WTC11 (cell line): ENCODE results near the gene C4BPA. TPM values are rescaled to one million over a fixed set of nuclear protein-coding genes. Genes with fewer than 3 reads are reported as not detected.

Source experiments
- ATAC-seq: fragments of 200-7000 bp; cut with Tn5 transposase; 2 replicates; pipeline ENCODE4 v1.10.0; 2021; ENCODE audit warnings: mild to moderate bottlenecking, moderate library complexity
- CTCF ChIA-PET: fragments of 300-600 bp; sonication (Branson Sonifier 250); formaldehyde crosslinking; loops from one replicate; lab custom pipeline; 2021; ENCODE audit warnings: antibody characterized with exemption; lab: Charles Lee
- POLR2A ChIA-PET: fragments of 350-600 bp; sonication (Branson Sonifier 250); formaldehyde crosslinking; loops from one replicate; lab custom pipeline; 2021; ENCODE audit warnings: antibody characterized with exemption; lab: Charles Lee
- DNase-seq: peaks from one replicate; pipeline ENCODE4 v3.0.0; 2021; ENCODE audit warnings: low spot score
- H3K27ac Mint-ChIP-seq: 2 replicates; pipeline ENCODE4 v1.8.0; 2021; ENCODE audit warnings: mixed read lengths
- H3K27me3 Mint-ChIP-seq: 2 replicates; pipeline ENCODE4 v1.8.0; 2021; ENCODE audit warnings: low read depth, mild to moderate bottlenecking, moderate library complexity, mixed read lengths
- H3K36me3 Mint-ChIP-seq: 2 replicates; pipeline ENCODE4 v1.8.0; 2021; ENCODE audit warnings: mixed read lengths
- H3K4me1 Mint-ChIP-seq: 2 replicates; pipeline ENCODE4 v1.8.0; 2022; ENCODE audit warnings: mixed read lengths
- H3K4me3 Mint-ChIP-seq: 2 replicates; pipeline ENCODE4 v1.8.0; 2021; ENCODE audit warnings: mild to moderate bottlenecking, moderate library complexity, mixed read lengths
- H3K9me3 Mint-ChIP-seq: 2 replicates; pipeline ENCODE4 v1.8.0; 2021; ENCODE audit warnings: mixed read lengths
- ESRRA ChIP-seq: sonication (generic); formaldehyde crosslinking; IDR thresholded peaks from 2 replicates; pipeline ENCODE4 v1.8.1; 2022; ENCODE audit warnings: mild to moderate bottlenecking, missing genetic modification reagents, borderline replicate concordance
- GTF2I ChIP-seq: fragments of 250-450 bp; sonication (Bioruptor Pico); conservative IDR thresholded peaks from 2 replicates; pipeline ENCODE4 v1.4.0; 2021; ENCODE audit warnings: mild to moderate bottlenecking
- NFE2L1 ChIP-seq: sonication (generic); formaldehyde crosslinking; IDR thresholded peaks from 2 replicates; pipeline ENCODE4 v1.8.1; 2023; ENCODE audit warnings: missing genetic modification reagents
- NR1H2 ChIP-seq: sonication (generic); formaldehyde crosslinking; IDR thresholded peaks from 2 replicates; pipeline ENCODE4 v1.9.0; 2021; ENCODE audit warnings: mild to moderate bottlenecking, moderate library complexity, missing genetic modification reagents
- SMAD3 ChIP-seq: sonication (generic); formaldehyde crosslinking; IDR thresholded peaks from 2 replicates; pipeline ENCODE4 v1.8.0; 2022; ENCODE audit warnings: missing genetic modification reagents, mild to moderate bottlenecking, borderline replicate concordance
- TP53 ChIP-seq: sonication (generic); formaldehyde crosslinking; IDR thresholded peaks from 2 replicates; pipeline ENCODE4 v1.8.1; 2023; ENCODE audit warnings: mild to moderate bottlenecking, missing genetic modification reagents
- ZBTB21 ChIP-seq: sonication (generic); formaldehyde crosslinking; IDR thresholded peaks from 2 replicates; pipeline ENCODE4 v1.8.1; 2023; ENCODE audit warnings: mild to moderate bottlenecking, missing genetic modification reagents, borderline replicate concordance
- ZMAT4 ChIP-seq: fragments of 250-450 bp; sonication (Bioruptor Pico); IDR thresholded peaks from 2 replicates; pipeline ENCODE4 v1.9.0; 2021; ENCODE audit warnings: mild to moderate bottlenecking
- ZNF219 ChIP-seq: sonication (generic); formaldehyde crosslinking; IDR thresholded peaks from 2 replicates; pipeline ENCODE4 v1.8.0; 2023; ENCODE audit warnings: missing genetic modification reagents, mild to moderate bottlenecking, borderline replicate concordance
- ZNF317 ChIP-seq: sonication (generic); formaldehyde crosslinking; IDR thresholded peaks from 2 replicates; pipeline ENCODE4 v1.8.1; 2023; ENCODE audit warnings: low read depth, mild to moderate bottlenecking, moderate library complexity, missing genetic modification reagents, borderline replicate concordance
- ZNF396 ChIP-seq: fragments of 250-450 bp; sonication (Bioruptor Pico); IDR thresholded peaks from 2 replicates; pipeline ENCODE4 v1.8.0; 2021; ENCODE audit warnings: mild to moderate bottlenecking, moderate library complexity, borderline replicate concordance
- ZNF423 ChIP-seq: fragments of 250-450 bp; sonication (Bioruptor Pico); IDR thresholded peaks from 2 replicates; pipeline ENCODE4 v2.1.2; 2022; ENCODE audit warnings: mild to moderate bottlenecking, moderate library complexity
- ZNF532 ChIP-seq: fragments of 250-450 bp; sonication (Bioruptor Pico); IDR thresholded peaks from 2 replicates; pipeline ENCODE4 v1.9.0; 2021; ENCODE audit warnings: mild to moderate bottlenecking, borderline replicate concordance
- total RNA-seq: library from RNA; stranded (reverse); gene quantifications from 3 replicates; pipeline ENCODE4 v1.2.3, GENCODE V29; 2021
- TF ChIP-seq, protein P1 (sequence below): sonication (generic); formaldehyde crosslinking; IDR thresholded peaks from 2 replicates; pipeline ENCODE4 v1.8.0; 2022; ENCODE audit warnings: mild to moderate bottlenecking, missing genetic modification reagents
- TF ChIP-seq, protein P2 (sequence below): fragments of 250-450 bp; sonication (Bioruptor Pico); IDR thresholded peaks from 2 replicates; pipeline ENCODE4 v1.8.0; 2021; ENCODE audit warnings: mild to moderate bottlenecking
- TF ChIP-seq, protein P3 (sequence below): sonication (generic); formaldehyde crosslinking; IDR thresholded peaks from 2 replicates; pipeline ENCODE4 v1.8.0; 2023; ENCODE audit warnings: missing genetic modification reagents, mild to moderate bottlenecking, borderline replicate concordance
- TF ChIP-seq, protein P4 (sequence below): sonication (generic); formaldehyde crosslinking; conservative IDR thresholded peaks from 2 replicates; pipeline ENCODE4 v1.8.1; 2023; ENCODE audit warnings: mild to moderate bottlenecking, low read depth, missing genetic modification reagents, moderate library complexity

The C4BPA gene
- total RNA-seq, 1 experiment from 2014 or later: 0.39 TPM

- ChIA-PET CTCF (no interaction called here), POLR2A (no interaction called here)
These were observed 52.8 kb downstream of the C4BPA start for GRCh38 chr1:207156826-207157225.

DNA sequence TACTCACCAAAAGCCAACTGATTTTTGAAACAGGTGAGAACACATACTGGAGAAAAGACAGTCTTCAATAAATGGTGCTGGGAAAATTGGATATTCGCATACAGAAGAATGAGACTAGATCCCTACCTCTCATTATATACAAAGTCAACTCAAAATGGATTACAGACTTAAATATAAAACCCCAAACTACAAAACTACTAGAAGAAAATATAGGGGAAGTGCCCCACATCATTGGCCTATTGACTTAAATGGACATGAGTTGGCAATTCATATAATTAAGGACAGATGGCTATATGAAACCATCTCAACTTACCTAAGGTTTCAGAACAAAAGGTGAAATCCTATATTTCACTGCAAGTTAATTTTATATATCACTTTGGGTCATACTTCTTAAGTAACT, 60.1 kb downstream of the C4BPA start:
- H3K27ac Mint-ChIP-seq: no peak overlapping the region
- no peak for DNase-seq
- no peaks in the 10 kb centered on the region for H3K4me1 Mint-ChIP-seq
- H3K27me3 Mint-ChIP-seq: no peaks in the 10 kb centered on the region
- TF ChIP-seq ZNF423 (CRISPR knock-in tag): no peak
- TF ChIP-seq ZNF219 (CRISPR knock-in tag): no peak
- no peak for TF ChIP-seq ESRRA (CRISPR knock-in tag)
- no peak for TF ChIP-seq ZNF532 (CRISPR knock-in tag)
- TF ChIP-seq, protein P1, sequence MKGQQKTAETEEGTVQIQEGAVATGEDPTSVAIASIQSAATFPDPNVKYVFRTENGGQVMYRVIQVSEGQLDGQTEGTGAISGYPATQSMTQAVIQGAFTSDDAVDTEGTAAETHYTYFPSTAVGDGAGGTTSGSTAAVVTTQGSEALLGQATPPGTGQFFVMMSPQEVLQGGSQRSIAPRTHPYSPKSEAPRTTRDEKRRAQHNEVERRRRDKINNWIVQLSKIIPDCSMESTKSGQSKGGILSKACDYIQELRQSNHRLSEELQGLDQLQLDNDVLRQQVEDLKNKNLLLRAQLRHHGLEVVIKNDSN (CRISPR knock-in tag): no peak
- TF ChIP-seq, protein P2, sequence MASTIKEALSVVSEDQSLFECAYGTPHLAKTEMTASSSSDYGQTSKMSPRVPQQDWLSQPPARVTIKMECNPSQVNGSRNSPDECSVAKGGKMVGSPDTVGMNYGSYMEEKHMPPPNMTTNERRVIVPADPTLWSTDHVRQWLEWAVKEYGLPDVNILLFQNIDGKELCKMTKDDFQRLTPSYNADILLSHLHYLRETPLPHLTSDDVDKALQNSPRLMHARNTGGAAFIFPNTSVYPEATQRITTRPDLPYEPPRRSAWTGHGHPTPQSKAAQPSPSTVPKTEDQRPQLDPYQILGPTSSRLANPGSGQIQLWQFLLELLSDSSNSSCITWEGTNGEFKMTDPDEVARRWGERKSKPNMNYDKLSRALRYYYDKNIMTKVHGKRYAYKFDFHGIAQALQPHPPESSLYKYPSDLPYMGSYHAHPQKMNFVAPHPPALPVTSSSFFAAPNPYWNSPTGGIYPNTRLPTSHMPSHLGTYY (CRISPR knock-in tag): no peak
- no peak overlapping the region for H3K4me3 Mint-ChIP-seq
- H3K36me3 Mint-ChIP-seq: no peaks in the 10 kb centered on the region
- POLR2A ChIA-PET: no interaction called here
- ATAC-seq: no peak
- CTCF ChIA-PET: no interaction called here
- no peaks in the 10 kb centered on the region for H3K9me3 Mint-ChIP-seq

More at GRCh38 chr1:207156826-207157225, 52.8 kb downstream of the C4BPA start:
- Mint-ChIP-seq H3K9me3 (peaks cover 4% of the 10 kb centered on the region; the same call in 1 of the 2 replicates), H3K27ac (no peak overlapping the region), H3K27me3 (peaks cover 6% of the 10 kb centered on the region), H3K4me1 (no peaks in the 10 kb centered on the region), H3K4me3 (no peak overlapping the region), H3K36me3 (no peaks in the 10 kb centered on the region)
- TF ChIP-seq NR1H2 (CRISPR knock-in tag): no peak
- TF ChIP-seq TP53: no peak
- TF ChIP-seq ZNF396: no peak
- TF ChIP-seq ZMAT4 (CRISPR knock-in tag): no peak
- ATAC-seq (no peak), DNase-seq (no peak)

DNA sequence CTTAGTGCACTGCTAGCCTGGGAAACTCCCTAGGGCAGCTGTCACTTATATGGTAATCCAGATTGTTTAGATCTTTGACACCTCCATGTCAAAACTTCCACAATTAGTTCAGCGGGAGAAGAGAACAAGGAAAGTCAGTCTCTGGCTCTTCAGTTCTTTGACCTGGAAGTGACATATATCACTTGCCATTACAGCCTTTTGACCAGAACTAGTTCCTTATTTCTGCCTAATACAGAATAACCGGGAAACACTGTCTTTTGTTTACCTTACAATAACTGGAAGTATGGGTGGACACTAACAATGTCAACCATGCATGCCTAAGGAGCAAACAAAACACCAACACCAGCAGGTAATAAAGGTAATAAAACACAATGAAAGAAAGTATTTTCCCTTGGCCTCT, 68.3 kb downstream of the C4BPA start:
- Mint-ChIP-seq H3K9me3 (0 out of 2 replicates have a peak, but pooled peaks cover 3% of the 10 kb centered on the region), H3K4me1 (no peaks in the 10 kb centered on the region), H3K36me3 (no peaks in the 10 kb centered on the region), H3K27me3 (no peaks in the 10 kb centered on the region), H3K4me3 (no peak overlapping the region), H3K27ac (no peak overlapping the region)
- no peak for ATAC-seq
- CTCF ChIA-PET: no interaction called here
- no peak for DNase-seq
- POLR2A ChIA-PET: no interaction called here
- TF ChIP-seq, protein P3, sequence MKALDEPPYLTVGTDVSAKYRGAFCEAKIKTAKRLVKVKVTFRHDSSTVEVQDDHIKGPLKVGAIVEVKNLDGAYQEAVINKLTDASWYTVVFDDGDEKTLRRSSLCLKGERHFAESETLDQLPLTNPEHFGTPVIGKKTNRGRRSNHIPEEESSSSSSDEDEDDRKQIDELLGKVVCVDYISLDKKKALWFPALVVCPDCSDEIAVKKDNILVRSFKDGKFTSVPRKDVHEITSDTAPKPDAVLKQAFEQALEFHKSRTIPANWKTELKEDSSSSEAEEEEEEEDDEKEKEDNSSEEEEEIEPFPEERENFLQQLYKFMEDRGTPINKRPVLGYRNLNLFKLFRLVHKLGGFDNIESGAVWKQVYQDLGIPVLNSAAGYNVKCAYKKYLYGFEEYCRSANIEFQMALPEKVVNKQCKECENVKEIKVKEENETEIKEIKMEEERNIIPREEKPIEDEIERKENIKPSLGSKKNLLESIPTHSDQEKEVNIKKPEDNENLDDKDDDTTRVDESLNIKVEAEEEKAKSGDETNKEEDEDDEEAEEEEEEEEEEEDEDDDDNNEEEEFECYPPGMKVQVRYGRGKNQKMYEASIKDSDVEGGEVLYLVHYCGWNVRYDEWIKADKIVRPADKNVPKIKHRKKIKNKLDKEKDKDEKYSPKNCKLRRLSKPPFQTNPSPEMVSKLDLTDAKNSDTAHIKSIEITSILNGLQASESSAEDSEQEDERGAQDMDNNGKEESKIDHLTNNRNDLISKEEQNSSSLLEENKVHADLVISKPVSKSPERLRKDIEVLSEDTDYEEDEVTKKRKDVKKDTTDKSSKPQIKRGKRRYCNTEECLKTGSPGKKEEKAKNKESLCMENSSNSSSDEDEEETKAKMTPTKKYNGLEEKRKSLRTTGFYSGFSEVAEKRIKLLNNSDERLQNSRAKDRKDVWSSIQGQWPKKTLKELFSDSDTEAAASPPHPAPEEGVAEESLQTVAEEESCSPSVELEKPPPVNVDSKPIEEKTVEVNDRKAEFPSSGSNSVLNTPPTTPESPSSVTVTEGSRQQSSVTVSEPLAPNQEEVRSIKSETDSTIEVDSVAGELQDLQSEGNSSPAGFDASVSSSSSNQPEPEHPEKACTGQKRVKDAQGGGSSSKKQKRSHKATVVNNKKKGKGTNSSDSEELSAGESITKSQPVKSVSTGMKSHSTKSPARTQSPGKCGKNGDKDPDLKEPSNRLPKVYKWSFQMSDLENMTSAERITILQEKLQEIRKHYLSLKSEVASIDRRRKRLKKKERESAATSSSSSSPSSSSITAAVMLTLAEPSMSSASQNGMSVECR (CRISPR knock-in tag): no peak
- TF ChIP-seq GTF2I (CRISPR knock-in tag) (no peak), ZNF317 (CRISPR knock-in tag) (no peak), SMAD3 (no peak), ZBTB21 (CRISPR knock-in tag) (no peak), NFE2L1 (CRISPR knock-in tag) (no peak)
- TF ChIP-seq, protein P2 (CRISPR knock-in tag): no peak
- TF ChIP-seq, protein P4, sequence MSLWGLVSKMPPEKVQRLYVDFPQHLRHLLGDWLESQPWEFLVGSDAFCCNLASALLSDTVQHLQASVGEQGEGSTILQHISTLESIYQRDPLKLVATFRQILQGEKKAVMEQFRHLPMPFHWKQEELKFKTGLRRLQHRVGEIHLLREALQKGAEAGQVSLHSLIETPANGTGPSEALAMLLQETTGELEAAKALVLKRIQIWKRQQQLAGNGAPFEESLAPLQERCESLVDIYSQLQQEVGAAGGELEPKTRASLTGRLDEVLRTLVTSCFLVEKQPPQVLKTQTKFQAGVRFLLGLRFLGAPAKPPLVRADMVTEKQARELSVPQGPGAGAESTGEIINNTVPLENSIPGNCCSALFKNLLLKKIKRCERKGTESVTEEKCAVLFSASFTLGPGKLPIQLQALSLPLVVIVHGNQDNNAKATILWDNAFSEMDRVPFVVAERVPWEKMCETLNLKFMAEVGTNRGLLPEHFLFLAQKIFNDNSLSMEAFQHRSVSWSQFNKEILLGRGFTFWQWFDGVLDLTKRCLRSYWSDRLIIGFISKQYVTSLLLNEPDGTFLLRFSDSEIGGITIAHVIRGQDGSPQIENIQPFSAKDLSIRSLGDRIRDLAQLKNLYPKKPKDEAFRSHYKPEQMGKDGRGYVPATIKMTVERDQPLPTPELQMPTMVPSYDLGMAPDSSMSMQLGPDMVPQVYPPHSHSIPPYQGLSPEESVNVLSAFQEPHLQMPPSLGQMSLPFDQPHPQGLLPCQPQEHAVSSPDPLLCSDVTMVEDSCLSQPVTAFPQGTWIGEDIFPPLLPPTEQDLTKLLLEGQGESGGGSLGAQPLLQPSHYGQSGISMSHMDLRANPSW: no peak
